ENCODE measurements around the gene IL1R2. TPM values are rescaled to one million over a fixed set of nuclear protein-coding genes. Genes with fewer than 3 reads are reported as not detected.

The IL1R2 gene
- polyA plus RNA-seq, 2 donors, result 67.2 to 67.4 TPM

DNA sequence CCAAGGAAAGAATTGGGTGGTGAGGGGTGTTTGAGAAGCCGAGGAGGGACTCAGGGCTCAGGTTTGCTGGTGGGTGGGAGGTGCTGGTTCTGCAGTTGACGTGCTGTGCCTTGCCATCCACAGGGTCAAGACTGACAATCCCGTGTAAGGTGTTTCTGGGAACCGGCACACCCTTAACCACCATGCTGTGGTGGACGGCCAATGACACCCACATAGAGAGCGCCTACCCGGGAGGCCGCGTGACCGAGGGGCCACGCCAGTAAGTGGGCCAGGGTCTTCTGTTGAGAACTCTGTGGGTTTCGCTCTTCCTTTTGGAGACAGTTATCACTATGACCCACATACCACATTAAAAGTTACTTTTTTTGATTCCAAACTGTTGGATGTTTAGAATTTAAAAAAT lies 32.6 kb downstream of the IL1R2 start:
- H3K9me3 ChIP-seq (ENCODE audit: control insufficient read depth in 2 of 2, insufficient read depth in 1 of 2, low read depth in 1 of 2, low read length in 1 of 2), result no peaks in the 10 kb centered on the region
- 92 to 94% methylated on average over 12 of the region's 12 CpGs for WGBS, 2 donors
- H3K27me3 ChIP-seq (ENCODE audit: control insufficient read depth in 1 of 2, insufficient read depth in 2 of 2, low read length in 2 of 2), result no peaks in the 10 kb centered on the region
- no peaks in the 10 kb centered on the region for H3K36me3 ChIP-seq (ENCODE audit: control insufficient read depth in 2 of 2, insufficient read depth in 2 of 2, low read length in 1 of 2)
- H3K4me1 ChIP-seq (ENCODE audit: control insufficient read depth in 2 of 2, insufficient read depth in 2 of 2, low read length in 1 of 2), result peaks cover 0 to 2% of the 10 kb centered on the region in 2 donors
- no peak overlapping the region for H3K4me3 ChIP-seq (ENCODE audit: low read depth in 1 of 2, low read length in 2 of 2)
- H3K27ac ChIP-seq (ENCODE audit: low read depth in 2 of 2, low read length in 1 of 2), result no peak overlapping the region

DNA sequence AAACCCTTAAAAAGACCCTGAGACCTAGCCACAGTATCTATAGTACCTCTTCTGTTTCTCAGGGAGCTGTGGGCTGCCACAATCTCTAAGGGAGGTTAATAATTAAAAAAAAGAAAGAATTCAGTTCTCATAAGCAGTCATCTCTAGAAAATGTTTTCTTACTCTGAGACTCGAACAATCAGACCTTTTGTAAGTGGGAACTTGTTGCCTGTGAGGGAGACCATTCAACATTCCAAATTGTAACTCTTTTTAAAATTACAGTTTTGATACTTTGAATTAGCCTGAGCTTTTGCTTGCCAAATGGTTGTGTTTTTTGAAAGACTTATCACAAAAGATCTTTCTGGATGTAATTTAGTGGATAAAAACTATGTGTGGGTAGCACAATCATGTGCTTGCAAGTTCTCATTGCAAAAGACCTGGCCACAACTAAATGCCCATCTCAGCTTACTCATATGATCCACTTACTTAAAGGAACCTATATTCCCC lies 33.3 kb downstream of the IL1R2 start:
- Histone ChIP-seq H3K9me3 (ENCODE audit: control insufficient read depth in 2 of 2, insufficient read depth in 1 of 2, low read depth in 1 of 2, low read length in 1 of 2) (no peaks in the 10 kb centered on the region), H3K4me1 (ENCODE audit: control insufficient read depth in 2 of 2, insufficient read depth in 2 of 2, low read length in 1 of 2) (peaks cover 0 to 2% of the 10 kb centered on the region in 2 donors), H3K4me3 (ENCODE audit: low read depth in 1 of 2, low read length in 2 of 2) (no peak overlapping the region), H3K36me3 (ENCODE audit: control insufficient read depth in 2 of 2, insufficient read depth in 2 of 2, low read length in 1 of 2) (no peaks in the 10 kb centered on the region), H3K27ac (ENCODE audit: low read depth in 2 of 2, low read length in 1 of 2) (no peak overlapping the region), H3K27me3 (ENCODE audit: control insufficient read depth in 1 of 2, insufficient read depth in 2 of 2, low read length in 2 of 2) (no peaks in the 10 kb centered on the region)
- WGBS, 2 donors, result 48 to 55% methylated on average over 1 of the region's 1 CpG

DNA sequence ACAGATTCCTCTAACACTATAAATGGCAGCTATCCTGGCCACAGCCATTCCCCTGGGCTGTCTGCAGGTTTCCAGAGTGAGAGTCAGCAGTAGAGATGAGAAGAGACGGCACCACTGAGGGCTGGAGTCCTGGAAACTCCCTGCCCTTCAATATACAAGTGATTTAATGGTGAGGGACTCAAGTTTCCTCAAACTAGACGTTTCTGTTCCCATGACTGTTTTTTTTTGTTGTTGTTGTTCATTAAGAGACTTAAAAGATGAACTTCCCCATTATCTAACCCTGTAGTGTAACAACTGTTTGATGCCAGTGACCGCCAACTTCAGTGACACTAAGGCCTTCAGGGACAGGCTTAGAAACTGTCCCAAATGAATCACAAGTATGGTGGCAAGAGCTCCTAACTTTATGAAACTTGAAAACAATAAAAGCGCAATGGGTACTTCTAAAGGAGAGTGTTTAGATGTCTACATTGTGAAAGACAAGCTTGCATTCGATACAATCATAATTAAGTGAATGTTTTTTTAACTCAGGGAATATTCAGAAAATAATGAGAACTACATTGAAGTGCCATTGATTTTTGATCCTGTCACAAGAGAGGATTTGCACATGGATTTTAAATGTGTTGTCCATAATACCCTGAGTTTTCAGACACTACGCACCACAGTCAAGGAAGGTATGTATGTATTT lies 34.0 kb downstream of the IL1R2 start:
- 78 to 82% methylated on average over 6 of the region's 6 CpGs for WGBS, 2 donors

DNA sequence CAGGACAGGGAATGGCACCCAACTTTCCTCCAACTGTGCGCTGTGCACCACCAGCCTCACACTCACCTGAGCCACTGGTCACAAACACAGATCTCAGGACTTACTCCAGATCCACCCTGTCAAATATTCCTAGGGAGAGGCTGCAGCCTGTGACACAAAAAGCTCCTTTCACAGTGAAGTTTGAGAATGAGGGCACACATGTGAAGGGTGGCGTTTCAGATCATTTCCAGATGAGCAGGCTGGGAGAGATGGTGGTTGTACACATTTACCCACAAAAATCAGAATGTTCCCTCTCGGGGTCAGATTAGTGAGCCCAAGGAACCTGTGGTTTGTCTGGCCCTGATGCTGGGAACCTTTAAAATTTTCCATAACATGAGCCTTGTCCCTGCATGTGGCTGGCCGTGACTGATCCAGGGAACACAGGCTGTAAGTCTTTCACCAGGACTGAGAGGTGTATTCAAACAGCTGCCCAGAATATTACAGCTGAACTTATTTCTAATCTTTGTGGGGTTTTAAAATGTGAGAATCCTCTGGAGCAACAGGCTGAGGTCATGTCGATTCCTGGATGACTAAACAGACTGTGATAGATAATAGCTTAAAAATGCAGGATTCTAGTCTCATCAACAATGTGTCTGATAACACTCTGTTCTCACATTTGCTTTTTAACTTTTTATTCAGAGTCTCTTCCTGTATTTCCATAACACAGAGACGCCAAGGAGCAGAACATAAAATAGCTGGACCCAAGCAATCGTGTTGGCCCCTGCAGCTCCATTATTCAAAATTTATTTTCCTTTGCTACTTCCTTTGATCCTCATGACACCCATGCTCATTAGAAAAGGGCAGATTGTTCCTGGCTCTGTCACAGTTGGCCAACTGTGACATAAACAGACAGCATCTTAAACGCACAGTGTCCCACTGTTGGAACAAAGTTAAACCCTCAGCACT lies 35.5 kb downstream of the IL1R2 start:
- 54 to 61% methylated on average over 8 of the region's 8 CpGs for WGBS, 2 donors
- H3K36me3 ChIP-seq (ENCODE audit: control insufficient read depth in 2 of 2, insufficient read depth in 2 of 2, low read length in 1 of 2), result no peaks in the 10 kb centered on the region
- H3K27ac ChIP-seq (ENCODE audit: low read depth in 2 of 2, low read length in 1 of 2), result peak overlapping the region; percentile 46 to 71
- peaks cover 0 to 2% of the 10 kb centered on the region in 2 donors for H3K4me1 ChIP-seq (ENCODE audit: control insufficient read depth in 2 of 2, insufficient read depth in 2 of 2, low read length in 1 of 2)
- no peaks in the 10 kb centered on the region for H3K9me3 ChIP-seq (ENCODE audit: control insufficient read depth in 2 of 2, insufficient read depth in 1 of 2, low read depth in 1 of 2, low read length in 1 of 2)
- no peaks in the 10 kb centered on the region for H3K27me3 ChIP-seq (ENCODE audit: control insufficient read depth in 1 of 2, insufficient read depth in 2 of 2, low read length in 2 of 2)
- H3K4me3 ChIP-seq (ENCODE audit: low read depth in 1 of 2, low read length in 2 of 2), result no peak overlapping the region

More for the DNA sequence above, 34.0 kb downstream of the IL1R2 start:
- H3K4me1 ChIP-seq (ENCODE audit: control insufficient read depth in 2 of 2, insufficient read depth in 2 of 2, low read length in 1 of 2), result peaks cover 0 to 2% of the 10 kb centered on the region in 2 donors
- H3K9me3 ChIP-seq (ENCODE audit: control insufficient read depth in 2 of 2, insufficient read depth in 1 of 2, low read depth in 1 of 2, low read length in 1 of 2), result no peaks in the 10 kb centered on the region
- no peaks in the 10 kb centered on the region for H3K36me3 ChIP-seq (ENCODE audit: control insufficient read depth in 2 of 2, insufficient read depth in 2 of 2, low read length in 1 of 2)
- no peaks in the 10 kb centered on the region for H3K27me3 ChIP-seq (ENCODE audit: control insufficient read depth in 1 of 2, insufficient read depth in 2 of 2, low read length in 2 of 2)
- H3K27ac ChIP-seq (ENCODE audit: low read depth in 2 of 2, low read length in 1 of 2), result no peak overlapping the region
- no peak overlapping the region for H3K4me3 ChIP-seq (ENCODE audit: low read depth in 1 of 2, low read length in 2 of 2)

DNA sequence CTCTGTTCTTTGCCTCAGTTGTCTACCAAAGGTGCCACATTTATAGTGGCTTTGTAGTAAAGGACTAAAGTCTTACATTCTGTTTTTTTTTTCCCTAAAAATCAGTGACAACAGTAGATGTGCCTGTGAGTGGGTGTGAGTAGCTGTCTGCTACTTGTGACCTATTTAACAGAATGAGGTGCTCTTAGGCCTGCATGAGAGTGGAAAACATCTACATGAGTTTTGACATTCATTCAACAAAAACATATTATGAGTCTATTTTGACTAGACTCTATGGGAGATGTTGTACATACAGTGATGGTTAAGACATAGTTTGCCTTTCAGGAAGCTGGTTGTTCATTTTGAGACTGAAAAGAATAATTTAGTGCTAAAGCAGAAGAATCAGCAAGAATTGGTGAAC lies 36.7 kb downstream of the IL1R2 start:
- H3K27me3 ChIP-seq (ENCODE audit: control insufficient read depth in 1 of 2, insufficient read depth in 2 of 2, low read length in 2 of 2), result no peaks in the 10 kb centered on the region
- no peak overlapping the region for H3K27ac ChIP-seq (ENCODE audit: low read depth in 2 of 2, low read length in 1 of 2)
- H3K4me3 ChIP-seq (ENCODE audit: low read depth in 1 of 2, low read length in 2 of 2), result no peak overlapping the region
- peaks cover 5 to 7% of the 10 kb centered on the region in 2 donors for H3K4me1 ChIP-seq (ENCODE audit: control insufficient read depth in 2 of 2, insufficient read depth in 2 of 2, low read length in 1 of 2)
- no peaks in the 10 kb centered on the region for H3K9me3 ChIP-seq (ENCODE audit: control insufficient read depth in 2 of 2, insufficient read depth in 1 of 2, low read depth in 1 of 2, low read length in 1 of 2)
- no peaks in the 10 kb centered on the region for H3K36me3 ChIP-seq (ENCODE audit: control insufficient read depth in 2 of 2, insufficient read depth in 2 of 2, low read length in 1 of 2)

DNA sequence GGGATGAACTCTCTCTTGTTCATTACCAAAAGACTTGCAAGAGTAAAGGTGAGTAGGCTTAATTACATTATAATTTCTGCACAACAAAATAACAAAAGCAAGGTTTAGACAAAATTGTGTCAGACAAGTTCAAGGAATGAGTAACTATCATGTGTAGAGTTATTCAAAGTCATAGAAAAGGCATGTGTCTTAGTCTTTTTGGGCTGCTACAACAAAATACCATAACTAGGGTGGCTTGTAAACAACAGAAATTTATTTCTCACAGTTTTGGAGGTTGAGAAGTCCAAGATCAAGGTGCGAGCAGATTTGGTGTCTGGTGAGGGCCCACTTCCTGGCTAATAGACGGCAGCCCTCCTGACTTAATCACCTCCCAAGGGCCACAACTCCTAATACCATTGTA lies 37.6 kb downstream of the IL1R2 start:
- H3K27ac ChIP-seq (ENCODE audit: low read depth in 2 of 2, low read length in 1 of 2), result no peak overlapping the region
- no peaks in the 10 kb centered on the region for H3K36me3 ChIP-seq (ENCODE audit: control insufficient read depth in 2 of 2, insufficient read depth in 2 of 2, low read length in 1 of 2)
- H3K4me3 ChIP-seq (ENCODE audit: low read depth in 1 of 2, low read length in 2 of 2), result no peak overlapping the region
- H3K4me1 ChIP-seq (ENCODE audit: control insufficient read depth in 2 of 2, insufficient read depth in 2 of 2, low read length in 1 of 2), result peaks cover 6 to 8% of the 10 kb centered on the region in 2 donors
- no peaks in the 10 kb centered on the region for H3K9me3 ChIP-seq (ENCODE audit: control insufficient read depth in 2 of 2, insufficient read depth in 1 of 2, low read depth in 1 of 2, low read length in 1 of 2)
- WGBS, 2 donors, result 75 to 89% methylated on average over 2 of the region's 2 CpGs
- H3K27me3 ChIP-seq (ENCODE audit: control insufficient read depth in 1 of 2, insufficient read depth in 2 of 2, low read length in 2 of 2), result no peaks in the 10 kb centered on the region

DNA sequence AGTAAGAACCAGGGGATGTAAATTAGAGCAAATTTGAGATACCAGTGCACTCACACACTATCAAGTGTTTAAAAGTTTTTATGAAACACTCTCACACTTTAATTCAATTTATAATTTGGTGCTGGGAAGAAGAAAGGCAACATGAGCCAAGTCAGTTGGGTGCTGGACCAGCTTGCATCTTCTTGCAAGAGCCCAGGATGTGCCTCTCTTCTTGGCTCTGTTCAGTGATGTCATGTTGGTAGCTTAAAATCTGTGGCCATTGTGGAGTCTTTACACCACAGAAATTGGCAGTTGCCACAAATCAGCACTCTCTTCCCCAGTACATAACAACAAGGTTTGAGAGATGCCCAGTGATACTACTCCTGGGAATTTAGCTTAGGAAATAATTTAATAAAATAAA lies 38.2 kb downstream of the IL1R2 start:
- H3K9me3 ChIP-seq (ENCODE audit: control insufficient read depth in 2 of 2, insufficient read depth in 1 of 2, low read depth in 1 of 2, low read length in 1 of 2), result no peaks in the 10 kb centered on the region
- H3K36me3 ChIP-seq (ENCODE audit: control insufficient read depth in 2 of 2, insufficient read depth in 2 of 2, low read length in 1 of 2), result no peaks in the 10 kb centered on the region
- H3K27me3 ChIP-seq (ENCODE audit: control insufficient read depth in 1 of 2, insufficient read depth in 2 of 2, low read length in 2 of 2), result no peaks in the 10 kb centered on the region
- H3K27ac ChIP-seq (ENCODE audit: low read depth in 2 of 2, low read length in 1 of 2), result no peak overlapping the region
- no peak overlapping the region for H3K4me3 ChIP-seq (ENCODE audit: low read depth in 1 of 2, low read length in 2 of 2)
- H3K4me1 ChIP-seq (ENCODE audit: control insufficient read depth in 2 of 2, insufficient read depth in 2 of 2, low read length in 1 of 2), result peaks cover 4 to 12% of the 10 kb centered on the region in 2 donors

DNA sequence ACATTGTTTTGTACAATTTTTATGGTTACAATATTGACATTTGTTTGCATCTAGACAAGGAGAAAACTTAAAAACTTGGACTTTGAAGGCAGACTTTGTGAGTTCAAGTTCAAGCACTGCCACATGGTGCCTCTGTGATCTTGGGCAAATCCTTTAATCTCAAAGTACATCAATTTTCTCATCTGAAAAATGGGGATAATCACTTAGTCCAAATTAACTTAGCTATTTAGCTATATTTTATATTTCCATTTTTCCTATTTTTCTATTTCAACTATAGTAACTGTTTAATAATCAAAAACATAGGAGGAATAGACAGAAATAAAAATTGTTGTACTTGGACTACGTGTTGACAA lies 38.7 kb downstream of the IL1R2 start:
- Histone ChIP-seq H3K27ac (ENCODE audit: low read depth in 2 of 2, low read length in 1 of 2) (no peak overlapping the region), H3K27me3 (ENCODE audit: control insufficient read depth in 1 of 2, insufficient read depth in 2 of 2, low read length in 2 of 2) (no peaks in the 10 kb centered on the region), H3K4me1 (ENCODE audit: control insufficient read depth in 2 of 2, insufficient read depth in 2 of 2, low read length in 1 of 2) (peaks cover 4 to 12% of the 10 kb centered on the region in 2 donors), H3K36me3 (ENCODE audit: control insufficient read depth in 2 of 2, insufficient read depth in 2 of 2, low read length in 1 of 2) (no peaks in the 10 kb centered on the region), H3K4me3 (ENCODE audit: low read depth in 1 of 2, low read length in 2 of 2) (no peak overlapping the region), H3K9me3 (ENCODE audit: control insufficient read depth in 2 of 2, insufficient read depth in 1 of 2, low read depth in 1 of 2, low read length in 1 of 2) (no peaks in the 10 kb centered on the region)
- 73 to 76% methylated on average over 1 of the region's 1 CpG for WGBS, 2 donors

DNA sequence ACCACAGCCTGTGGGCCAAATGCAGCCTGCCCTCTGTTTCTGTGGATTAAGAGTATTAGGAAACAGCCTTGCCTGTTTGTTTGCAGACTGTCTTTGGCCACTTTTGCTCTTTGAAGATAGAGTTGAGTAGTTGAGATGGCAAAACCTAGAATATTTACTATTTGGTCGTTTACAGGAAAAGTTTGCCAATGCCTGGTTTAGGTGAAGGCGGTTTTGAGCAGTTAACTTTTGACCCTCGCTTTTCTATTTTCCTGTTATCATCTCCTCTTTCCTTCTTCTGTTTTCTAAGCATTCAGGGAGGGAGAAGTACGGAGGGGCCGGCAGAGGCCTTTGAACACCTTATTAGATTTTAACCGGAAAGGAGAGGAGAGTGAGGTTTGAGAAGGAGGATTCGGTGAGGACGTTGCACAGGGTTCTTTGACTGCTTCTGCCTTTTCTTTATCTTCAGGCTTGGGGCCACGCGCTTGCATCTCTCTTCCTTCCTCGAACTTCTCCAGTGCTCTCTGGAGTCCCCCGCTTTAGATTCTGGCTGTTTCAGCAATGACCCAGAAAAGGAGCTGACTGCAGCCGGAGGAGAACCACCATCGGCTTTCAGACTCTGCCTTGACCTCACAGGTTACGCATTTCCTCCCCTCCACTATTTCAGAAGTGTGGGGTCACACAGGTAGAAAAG lies 39.2 kb downstream of the IL1R2 start:
- Histone ChIP-seq H3K36me3 (ENCODE audit: control insufficient read depth in 2 of 2, insufficient read depth in 2 of 2, low read length in 1 of 2) (no peaks in the 10 kb centered on the region), H3K27ac (ENCODE audit: low read depth in 2 of 2, low read length in 1 of 2) (peak overlapping the region in 1 of 2 donors; percentile 2), H3K9me3 (ENCODE audit: control insufficient read depth in 2 of 2, insufficient read depth in 1 of 2, low read depth in 1 of 2, low read length in 1 of 2) (no peaks in the 10 kb centered on the region), H3K4me1 (ENCODE audit: control insufficient read depth in 2 of 2, insufficient read depth in 2 of 2, low read length in 1 of 2) (peaks cover 4 to 12% of the 10 kb centered on the region in 2 donors), H3K27me3 (ENCODE audit: control insufficient read depth in 1 of 2, insufficient read depth in 2 of 2, low read length in 2 of 2) (no peaks in the 10 kb centered on the region), H3K4me3 (ENCODE audit: low read depth in 1 of 2, low read length in 2 of 2) (no peak overlapping the region)
- WGBS, 2 donors, result 87% methylated on average over 15 of the region's 15 CpGs

Measured in esophagus (tissue), 2 donors.